OCI-LY7 (cell line): Measurements from ENCODE around the gene TAGLN. TPM values are rescaled to one million over a fixed set of nuclear protein-coding genes. Genes with fewer than 3 reads are reported as not detected.

Experiments
- BruUV-seq: library from RNA; stranded (reverse); fragments of 400-500 nt; replicated peaks from 2 replicates; lab custom pipeline; 2021; lab: Mats Ljungman, UMichigan
- CTCF ChIA-PET: fragments of 300-600 bp; sonication (Branson Sonifier 250); formaldehyde crosslinking; loops from one replicate; lab custom pipeline; 2022; ENCODE audit warnings: antibody characterized with exemption; ENCODE audit not compliant: unreplicated experiment; lab: Charles Lee
- POLR2A ChIA-PET: fragments of 300-600 bp; sonication (Branson Sonifier 250); formaldehyde crosslinking; loops from one replicate; lab custom pipeline; 2022; ENCODE audit warnings: antibody characterized with exemption; lab: Charles Lee
- DNase-seq: peaks from one replicate; pipeline ENCODE4 v3.0.0-alpha.2; 2015; ENCODE audit warnings: low spot score
- H2AFZ ChIP-seq: fragments of 200-600 bp; sonication (generic), shearing (Covaris generic); 2 replicates; pipeline ENCODE4 v1.6.1; 2014; ENCODE audit warnings: mild to moderate bottlenecking, antibody characterized with exemption, low read length, moderate library complexity
- H3K27ac ChIP-seq: fragments of 200-600 bp; sonication (generic); 2 replicates; pipeline ENCODE4 v1.5.1; 2014; ENCODE audit warnings: mixed run types, low read depth, mild to moderate bottlenecking, moderate library complexity, low read length, inconsistent platforms; ENCODE audit not compliant: poor library complexity, severe bottlenecking
- H3K36me3 ChIP-seq: fragments of 200-600 bp; sonication (generic); 2 replicates; pipeline ENCODE4 v1.6.1; 2014; ENCODE audit warnings: mild to moderate bottlenecking, antibody characterized with exemption, low read length, moderate library complexity, mixed read lengths; ENCODE audit not compliant: insufficient read depth
- H3K4me1 ChIP-seq: fragments of 200-600 bp; sonication (generic); 2 replicates; pipeline ENCODE4 v1.5.1; 2014; ENCODE audit warnings: mild to moderate bottlenecking, low read length; ENCODE audit not compliant: insufficient read depth, poor library complexity, severe bottlenecking
- H3K4me2 ChIP-seq: fragments of 200-600 bp; sonication (generic); 2 replicates; pipeline ENCODE4 v1.6.1; 2014; ENCODE audit warnings: mild to moderate bottlenecking, low read length
- H3K4me3 ChIP-seq: fragments of 200-600 bp; sonication (generic); 2 replicates; pipeline ENCODE4 v1.5.1; 2014; ENCODE audit warnings: mild to moderate bottlenecking, low read depth, low read length; ENCODE audit not compliant: poor library complexity, severe bottlenecking
- H3K79me2 ChIP-seq: fragments of 200-600 bp; sonication (generic); 2 replicates; pipeline ENCODE4 v1.6.1; 2016; ENCODE audit warnings: low read depth, mild to moderate bottlenecking, low read length, moderate library complexity, mixed read lengths; ENCODE audit not compliant: insufficient read depth
- H3K9me2 ChIP-seq: fragments of 200-600 bp; sonication (generic); 2 replicates; pipeline ENCODE4 v1.6.1; 2016; ENCODE audit warnings: mild to moderate bottlenecking, low read length, mixed read lengths; ENCODE audit not compliant: insufficient read depth
- H3K9me3 ChIP-seq: fragments of 200-600 bp; sonication (generic); 2 replicates; pipeline ENCODE4 v1.6.1; 2014; ENCODE audit warnings: mild to moderate bottlenecking, mixed run types, low read length, mixed read lengths
- H4K20me1 ChIP-seq: fragments of 200-600 bp; sonication (generic); 2 replicates; pipeline ENCODE4 v1.6.1; 2014; ENCODE audit warnings: mild to moderate bottlenecking, antibody characterized with exemption, low read length, moderate library complexity, mixed read lengths; ENCODE audit not compliant: insufficient read depth
- CTCF ChIP-seq: fragments of 200-600 bp; sonication (generic); conservative IDR thresholded peaks from 2 replicates; pipeline ENCODE4 v1.5.1; 2014; ENCODE audit warnings: mild to moderate bottlenecking, antibody characterized with exemption, low read length, moderate library complexity, mixed read lengths
- EZH2phosphoT487 ChIP-seq: fragments of 200-600 bp; sonication (generic); IDR thresholded peaks from 2 replicates; pipeline ENCODE4 v1.6.1; 2018; ENCODE audit warnings: low read depth, borderline replicate concordance, mild to moderate bottlenecking, mixed run types, antibody characterized with exemption, low read length, moderate library complexity, mixed read lengths
- intact Hi-C: fragments of 100-400 bp; cut with micrococcal nuclease; formaldehyde crosslinking; loops from one replicate; pipeline ENCODE4 v1.10.0; 2022; ENCODE audit not compliant: unreplicated experiment
- total RNA-seq, 2 experiments: library from RNA; depleted of rRNA in 1 of 2; stranded (reverse); fragments of >200 nt in 1 of 2; shearing (Covaris generic) in 1 of 2; gene quantifications; 2 replicates each; pipeline ENCODE4 v1.2.3, GENCODE V29; 2014 to 2022

The TAGLN gene
- total RNA-seq, 2 experiments from 2014 or later: 5.4 to 7.4 TPM

- no TSS peak for BruUV-seq
- no peak overlapping the region for H3K4me2 ChIP-seq
- no peaks in the 10 kb centered on the region for H3K79me2 ChIP-seq
- H3K9me3 ChIP-seq: no peaks in the 10 kb centered on the region
- no peak for DNase-seq
- H3K4me3 ChIP-seq: no peak overlapping the region
- no peak overlapping the region for H3K27ac ChIP-seq
- no peaks in the 10 kb centered on the region for H3K9me2 ChIP-seq
- no peaks in the 10 kb centered on the region for H4K20me1 ChIP-seq
- H3K36me3 ChIP-seq: peaks cover 14% of the 10 kb centered on the region
- POLR2A ChIA-PET: no interaction called here
- CTCF ChIA-PET: no interaction called here
- H3K4me1 ChIP-seq: no peaks in the 10 kb centered on the region
- TF ChIP-seq CTCF (no peak), EZH2phosphoT487 (no peak)
- no peak overlapping the region for H2AFZ ChIP-seq
- intact Hi-C loops: no loop called here
These were observed 994 bp downstream of the TAGLN start for GRCh38 chr11:117199916-117200812.

GRCh38 chr11:117200813-117201657, 1.9 kb downstream of the TAGLN start:
- Histone ChIP-seq H3K4me1 (no peaks in the 10 kb centered on the region), H3K9me2 (no peaks in the 10 kb centered on the region), H3K36me3 (peaks cover 18% of the 10 kb centered on the region), H3K27ac (no peak overlapping the region), H2AFZ (no peak overlapping the region), H4K20me1 (no peaks in the 10 kb centered on the region), H3K79me2 (no peaks in the 10 kb centered on the region), H3K4me2 (no peak overlapping the region), H3K4me3 (no peak overlapping the region), H3K9me3 (no peaks in the 10 kb centered on the region)
- no peak for DNase-seq
- TF ChIP-seq CTCF (no peak), EZH2phosphoT487 (no peak)
- no TSS peak for BruUV-seq
- ChIA-PET POLR2A (interaction anchor here (1.0 kb wide), 1 partner anchor 15 kb away, joined by 4 read pairs; no protein-coding TSS in a partner anchor), CTCF (no interaction called here)
- intact Hi-C loops: no loop called here
